Stomach (tissue), 4 donors: Measurements from ENCODE around the gene ARSJ.

Experiments
- CTCF ChIP-seq, 7 experiments: fragments of 450-650 bp in 4 of 7; fragments of 200-600 bp in 3 of 7; sonication (generic) in 3 of 7; IDR thresholded peaks; one replicate each; pipeline ENCODE4 v1.5.1; 2016 to 2019; ENCODE audit warnings: antibody characterized with exemption in 7 of 7, control low read depth in 2 of 7, mild to moderate bottlenecking in 1 of 7
- POLR2A ChIP-seq, 4 donors: fragments of 450-650 bp; IDR thresholded peaks; one replicate each; pipeline ENCODE4 v1.6.1; 2016; ENCODE audit warnings: antibody characterized with exemption in 4 of 4, control low read depth in 2 of 4, mild to moderate bottlenecking in 1 of 4, moderate library complexity in 1 of 4
- POLR2AphosphoS5 ChIP-seq, 3 donors: sonication (generic); formaldehyde crosslinking; IDR thresholded peaks; one replicate each; pipeline ENCODE4 v1.6.1; 2016; ENCODE audit warnings: antibody characterized with exemption in 3 of 3

GRCh38 chr4:114027596-114027995, 48.1 kb upstream of the ARSJ start:
- TF ChIP-seq CTCF (IDR thresholded peaks at IDR 0.05) (no peak), POLR2A (IDR thresholded peaks at IDR 0.05) (no peak), POLR2AphosphoS5 (IDR thresholded peaks at IDR 0.05) (no peak)
